ENCODE results near the gene LCLAT1.

GRCh38 chr2:30493440-30493839 lies 46.4 kb downstream of the LCLAT1 start:
- TF ChIP-seq POLR2A (IDR thresholded peaks at IDR 0.05; ENCODE audit: low read length) (no peak), GATA1 (IDR thresholded peaks at IDR 0.05; ENCODE audit: low read depth, low read length) (no peak)

Measured in erythroblast (primary cell).